Spleen (tissue), 7 donors: Measurements from ENCODE around the gene LRP10.

ENCODE experiments used
- CTCF ChIP-seq, 11 experiments: fragments of 200-600 bp in 7 of 11; fragments of 450-650 bp in 4 of 11; sonication (generic) in 4 of 11; IDR thresholded peaks in 8 of 11; conservative IDR thresholded peaks in 3 of 11; 1 replicate in 7 of 11; 2 replicates in 4 of 11; pipeline versions ENCODE4 v1.4.0 to v1.8.0; 2016 to 2021; ENCODE audit warnings: antibody characterized with exemption in 11 of 11, inconsistent platforms in 4 of 11, mild to moderate bottlenecking in 1 of 11
- POLR2A ChIP-seq, 3 donors: fragments of 450-650 bp; IDR thresholded peaks; one replicate each; pipeline ENCODE4 v1.5.1; 2017; ENCODE audit warnings: antibody characterized with exemption in 3 of 3, mild to moderate bottlenecking in 1 of 3
- POLR2AphosphoS5 ChIP-seq, 3 donors: sonication (generic); formaldehyde crosslinking; IDR thresholded peaks; one replicate each; pipeline ENCODE4 v1.5.1; 2017; ENCODE audit warnings: antibody characterized with exemption in 3 of 3
- donor health status: DM: no; HTN: no; CAD: no; lungs with moderate emphysema.
- donor health status: DM: no; HTN: no; CAD: no.
- donor health status: DM: no; HTN: no; CAD: no.

- no peak for TF ChIP-seq POLR2A (IDR thresholded peaks at IDR 0.05)
- no peak for TF ChIP-seq CTCF (IDR thresholded peaks at IDR 0.05 in 8 of 11, conservative IDR thresholded peaks at IDR 0.05 in 3 of 11)
- TF ChIP-seq POLR2AphosphoS5 (IDR thresholded peaks at IDR 0.05): no peak
Measured at GRCh38 chr14:22896760-22897159, 25.2 kb downstream of the LRP10 start.
